K562 (cell line): ENCODE data around the gene RNF223. TPM values are rescaled to one million over a fixed set of nuclear protein-coding genes. Genes with fewer than 3 reads are reported as not detected.
A peak's percentile ranks its signal among the peaks of the same experiment; 100 is the strongest.

ENCODE experiments used
- ATAC-seq: fragments of 200-7000 bp; cut with Tn5 transposase; 3 replicates; pipeline ENCODE4 v1.9.1; 2020; ENCODE audit warnings: moderate library complexity
- BruUV-seq: library from RNA; stranded (reverse); fragments of 400-500 nt; replicated peaks from 2 replicates; lab custom pipeline; 2021; lab: Mats Ljungman, UMichigan
- CTCF ChIA-PET: fragments of 300-600 bp; formaldehyde crosslinking; extraction: SDS; loops from one replicate; lab custom pipeline; 2021; ENCODE audit warnings: low intra/inter-chr PET ratio; lab: Yijun Ruan, JAX
- POLR2A ChIA-PET: fragments of 300-600, 350-650 bp; sonication (Branson Sonifier 250); formaldehyde crosslinking; extraction: SDS; loops from one replicate; lab custom pipeline; 2021; ENCODE audit warnings: antibody characterized with exemption, inconsistent platforms; lab: Yijun Ruan, JAX
- DNase-seq, 4 experiments: peaks; one replicate each; pipeline versions ENCODE4 v3.0.0 to v3.0.0-alpha.2; 2011 to 2018; ENCODE audit warnings: low spot score in 3 of 4, mixed read lengths in 3 of 4; ENCODE audit errors: extremely low read depth in 1 of 4
- FAIRE-seq: peaks from 2 replicates; lab custom pipeline; 2011; peaks lifted over from hg19 to GRCh38; lab: Jason Lieb, UNC
- H2AFZ ChIP-seq: 2 replicates; pipeline ENCODE4 v1.6.0; 2011; ENCODE audit warnings: low read depth, low read length, control low read depth, inconsistent platforms
- H3K27ac ChIP-seq: fragments of 200-600 bp; 3 replicates; pipeline ENCODE4 v1.8.0; 2011; ENCODE audit warnings: low read depth, mild to moderate bottlenecking, control low read depth, inconsistent platforms, low read length, moderate library complexity, mixed read lengths; ENCODE audit errors: extremely low read depth
- H3K27me3 ChIP-seq, 2 experiments: fragments of 300-600 bp in 1 of 2; 2 replicates in 1 of 2; 3 replicates in 1 of 2; pipeline versions ENCODE4 v1.6.0 to v1.8.0; 2011; ENCODE audit warnings: inconsistent platforms in 2 of 2, low read length in 2 of 2, mild to moderate bottlenecking in 1 of 2, mixed read lengths in 1 of 2, moderate library complexity in 1 of 2; ENCODE audit not compliant: control insufficient read depth in 2 of 2, insufficient read depth in 2 of 2
- H3K36me3 ChIP-seq: fragments of 300-600 bp; 3 replicates; pipeline ENCODE4 v1.8.0; 2011; ENCODE audit warnings: mild to moderate bottlenecking, low read length, inconsistent platforms; ENCODE audit not compliant: control insufficient read depth, insufficient read depth
- H3K4me1 ChIP-seq, 2 experiments: fragments of 200-600 bp in 1 of 2; replicated peaks in 1 of 2; 2 replicates in 1 of 2; 3 replicates in 1 of 2; pipeline versions ENCODE4 v1.5.1 to v1.8.0; 2011; ENCODE audit warnings: inconsistent platforms in 2 of 2, low read length in 2 of 2, mild to moderate bottlenecking in 1 of 2, mixed read lengths in 1 of 2, moderate library complexity in 1 of 2; ENCODE audit not compliant: control insufficient read depth in 2 of 2, insufficient read depth in 2 of 2
- H3K4me2 ChIP-seq: 2 replicates; pipeline ENCODE4 v1.6.1; 2011; ENCODE audit warnings: low read length, control low read depth, inconsistent platforms, mixed read lengths; ENCODE audit not compliant: insufficient read depth
- H3K4me3 ChIP-seq: fragments of 200-600 bp; sonication (generic), shearing (Covaris generic); 2 replicates; pipeline ENCODE4 v1.5.1; 2016; ENCODE audit warnings: control low read depth, inconsistent platforms
- H3K79me2 ChIP-seq: fragments of 200-600 bp; 3 replicates; pipeline ENCODE4 v1.8.0; 2011; ENCODE audit warnings: low read length, inconsistent platforms; ENCODE audit not compliant: control insufficient read depth, insufficient read depth
- H3K9ac ChIP-seq, 2 experiments: 2 replicates each; pipeline versions ENCODE4 v1.6.0 to v1.6.1; 2011; ENCODE audit warnings: low read depth in 2 of 2, low read length in 2 of 2, control low read depth in 1 of 2, inconsistent platforms in 1 of 2, mild to moderate bottlenecking in 1 of 2, mixed read lengths in 1 of 2; ENCODE audit not compliant: insufficient read depth in 1 of 2
- H3K9me1 ChIP-seq: one replicate; pipeline ENCODE4 v1.6.0; 2011; ENCODE audit warnings: inconsistent platforms, mild to moderate bottlenecking, low read length, moderate library complexity; ENCODE audit not compliant: control insufficient read depth, insufficient read depth
- H3K9me3 ChIP-seq: replicated peaks from 2 replicates; pipeline ENCODE4 v1.5.1; 2011; ENCODE audit warnings: low read depth, low read length, inconsistent platforms; ENCODE audit not compliant: control insufficient read depth, insufficient read depth
- H4K20me1 ChIP-seq: replicated peaks from 2 replicates; pipeline ENCODE4 v1.6.1; 2011; ENCODE audit warnings: low read length, inconsistent platforms, mixed read lengths; ENCODE audit not compliant: control insufficient read depth, insufficient read depth
- DMBX1 ChIP-seq: fragments of 250-450 bp; sonication (Bioruptor Pico); IDR thresholded peaks from 2 replicates; pipeline ENCODE4 v1.8.0; 2022; ENCODE audit warnings: inconsistent platforms, mild to moderate bottlenecking, moderate library complexity, borderline replicate concordance
- EHMT2 ChIP-seq: fragments of 450-650 bp; IDR thresholded peaks from 2 replicates; pipeline ENCODE4 v1.6.1; 2018; ENCODE audit warnings: antibody characterized with exemption
- GTF2A2 ChIP-seq: IDR thresholded peaks from 2 replicates; pipeline ENCODE4 v1.6.1; 2016; ENCODE audit warnings: mild to moderate bottlenecking, missing genetic modification characterization, missing compliant biosample characterization
- HMG20B ChIP-seq: fragments of 250-450 bp; sonication (Bioruptor Pico); IDR thresholded peaks from 2 replicates; pipeline ENCODE4 v1.5.0; 2021; ENCODE audit warnings: mild to moderate bottlenecking
- HNRNPL ChIP-seq: fragments of 200-400 bp; formaldehyde crosslinking; IDR thresholded peaks from 2 replicates; pipeline ENCODE4 v1.6.1; 2017; ENCODE audit warnings: low read depth, mild to moderate bottlenecking, low read length
- MBD1 ChIP-seq: fragments of 250-450 bp; sonication (Bioruptor Pico); IDR thresholded peaks from 2 replicates; pipeline ENCODE4 v1.8.0; 2022; ENCODE audit warnings: inconsistent platforms
- MED1 ChIP-seq: sonication (generic); formaldehyde crosslinking; IDR thresholded peaks from 2 replicates; pipeline ENCODE4 v1.8.1; 2023; ENCODE audit warnings: missing genetic modification reagents, borderline replicate concordance
- MYC ChIP-seq, 2 experiments: fragments of 250-450 bp in 1 of 2; sonication (Bioruptor Pico) in 1 of 2; IDR thresholded peaks; 2 replicates each; pipeline versions ENCODE4 v1.5.1 to v1.6.1; 2012 to 2021; ENCODE audit warnings: low read depth in 2 of 2, borderline replicate concordance in 1 of 2, improper control_type of control experiment in 1 of 2, low read length in 1 of 2, mild to moderate bottlenecking in 1 of 2, moderate library complexity in 1 of 2
- NFRKB ChIP-seq: fragments of 450-650 bp; IDR thresholded peaks from 2 replicates; pipeline ENCODE4 v1.6.1; 2016; ENCODE audit warnings: low read depth
- PHB ChIP-seq: fragments of 250-450 bp; sonication (Bioruptor Pico); IDR thresholded peaks from 2 replicates; pipeline ENCODE4 v1.5.0; 2021
- RBFOX2 ChIP-seq: fragments of 200-400 bp; formaldehyde crosslinking; IDR thresholded peaks from 2 replicates; pipeline ENCODE4 v1.6.1; 2017; ENCODE audit warnings: low read depth, mild to moderate bottlenecking, low read length, moderate library complexity
- RBM14 ChIP-seq: fragments of 200-400 bp; formaldehyde crosslinking; IDR thresholded peaks from 2 replicates; pipeline ENCODE4 v1.6.1; 2018; ENCODE audit warnings: low read depth, mild to moderate bottlenecking, low read length, moderate library complexity, borderline replicate concordance; ENCODE audit not compliant: insufficient read depth
- RBM22 ChIP-seq: fragments of 200-400 bp; formaldehyde crosslinking; IDR thresholded peaks from 2 replicates; pipeline ENCODE4 v1.6.1; 2018; ENCODE audit warnings: low read length, low read depth; ENCODE audit not compliant: poor library complexity, severe bottlenecking
- SNRNP70 ChIP-seq: fragments of 200-400 bp; formaldehyde crosslinking; optimal IDR thresholded peaks from 2 replicates; pipeline ENCODE3; 2017; ENCODE audit warnings: low read depth, low read length
- TCFL5 ChIP-seq: fragments of 250-450 bp; sonication (Bioruptor Pico); conservative IDR thresholded peaks from 2 replicates; pipeline ENCODE4 v1.6.1; 2021; ENCODE audit warnings: mild to moderate bottlenecking, moderate library complexity, matching md5 sums
- ZMIZ1 ChIP-seq, 2 experiments: fragments of 150-350 bp in 1 of 2; IDR thresholded peaks; 2 replicates each; pipeline ENCODE4 v1.6.1; 2012 to 2016; ENCODE audit warnings: low read depth in 2 of 2, low read length in 2 of 2, mild to moderate bottlenecking in 1 of 2, moderate library complexity in 1 of 2
- ZNF184 ChIP-seq: sonication (generic); formaldehyde crosslinking; IDR thresholded peaks from 2 replicates; pipeline ENCODE4 v1.5.0; 2020; ENCODE audit warnings: missing genetic modification reagents
- WGBS: fragments of 100-300 bp; shearing (Covaris generic); methylation state at CpG from one replicate; pipeline ENCODE4 v1.1.6; 2016; ENCODE audit warnings: low coverage, mixed read lengths; ENCODE audit not compliant: insufficient coverage; ENCODE audit errors: missing lambda C conversion rate; 5-methylcytosine and 5-hydroxymethylcytosine counted together
- in situ Hi-C: fragments of 300-500 bp; cut with MboI; formaldehyde crosslinking; loops from 4 replicates; pipeline ENCODE4 v1.15.0; 2018; ENCODE audit warnings: inconsistent platforms, mixed read lengths
- intact Hi-C: fragments of 100-400 bp; cut with micrococcal nuclease; formaldehyde crosslinking; loops from 2 replicates; pipeline ENCODE4 v1.14.2; 2022
- polyA plus RNA-seq, 8 experiments: library from polyadenylated mRNA; depleted of rRNA in 4 of 8; stranded (reverse) in 5 of 8; unstranded in 3 of 8; fragments of >200 nt; fragmentation: Nextera tagmentation in 2 of 8; fragmentation: Illumina TruSeq in 1 of 8; extraction: Ambion mirVana in 2 of 8; extraction: Trizol in 1 of 8; gene quantifications; 2 replicates each; pipeline versions ENCODE4 v1.2.1 to v1.2.3, GENCODE V29; 2011 to 2014; ENCODE audit warnings: inconsistent platforms in 1 of 8, missing spikeins in 1 of 8
- total RNA-seq, 7 experiments: library from RNA; depleted of rRNA in 6 of 7; stranded (reverse); fragments of >200 nt in 6 of 7; fragmentation: Illumina TruSeq in 2 of 7; extraction: Trizol in 2 of 7; gene quantifications; 2 replicates each; pipeline versions ENCODE4 v1.2.1 to v1.2.3, GENCODE V29; 2011 to 2021; ENCODE audit warnings: low replicate concordance in 1 of 7

The RNF223 gene
- total and polyA plus RNA-seq, 9 of the 15 experiments (the other 6 are each of a cell fraction or from before 2014, with no cell fraction given), result 0.04 to 0.32 TPM; not detected in 7

GRCh38 chr1:1049318-1050165, 24.6 kb downstream of the RNF223 start:
- Histone ChIP-seq H3K79me2 (no peaks in the 10 kb centered on the region), H3K9ac (no peak overlapping the region), H3K27me3 (no peaks in the 10 kb centered on the region), H3K27ac (no peak overlapping the region), H3K36me3 (peaks cover 86% of the 10 kb centered on the region), H3K4me2 (no peak overlapping the region), H3K4me3 (no peak overlapping the region), H3K9me1 (no peaks in the 10 kb centered on the region), H3K9me3 (no peaks in the 10 kb centered on the region), H2AFZ (no peak overlapping the region), H3K4me1 (peaks cover 0 to 34% of the 10 kb centered on the region in 2 experiments; a peak in 2 of 5 replicates), H4K20me1 (no peaks in the 10 kb centered on the region)
- no TSS peak for BruUV-seq
- FAIRE-seq, result no peak
- ChIA-PET POLR2A (interaction anchor here (0.6 kb wide), 1 partner anchor 136 kb away, joined by 3 read pairs; no protein-coding TSS in a partner anchor), CTCF (no interaction called here)
- WGBS, result 96% methylated on average over 34 of the region's 57 CpGs
- intact Hi-C loops, result no loop called here
- DNase-seq, result no peak
- in situ Hi-C loops, result no loop called here
- ATAC-seq, result no peak
- TF ChIP-seq MED1 (CRISPR knock-in tag), result no peak
- no peak for TF ChIP-seq DMBX1 (CRISPR knock-in tag)
- no peak for TF ChIP-seq PHB (CRISPR knock-in tag)
- 0 out of 2 replicates have a peak, but pooled peaks have one; percentile 37 for TF ChIP-seq HNRNPL
- no peak for TF ChIP-seq MBD1 (CRISPR knock-in tag)
- TF ChIP-seq ZMIZ1 (IDR thresholded peaks at IDR 0.05; ENCODE audit: low read depth in 2 of 2, low read length in 2 of 2), result no peak
- no peak for TF ChIP-seq MYC (IDR thresholded peaks at IDR 0.05; ENCODE audit: low read depth, low read length)
- no peak for TF ChIP-seq MYC (CRISPR knock-in tag; IDR thresholded peaks at IDR 0.05; ENCODE audit: borderline replicate concordance, low read depth)
- no peak for TF ChIP-seq GTF2A2 (tag)
- TF ChIP-seq ZNF184, result no peak
- no peak for TF ChIP-seq HMG20B
- no peak for TF ChIP-seq SNRNP70
- TF ChIP-seq NFRKB, result no peak
- no peak for TF ChIP-seq TCFL5
- TF ChIP-seq EHMT2, result no peak
- TF ChIP-seq RBM14, result 0 out of 2 replicates have a peak, but pooled peaks have one; percentile 46
- TF ChIP-seq RBFOX2, result 0 out of 2 replicates have a peak, but pooled peaks have one; percentile 9
- TF ChIP-seq RBM22, result peak; percentile 57
